Activated naive CD4-positive, alpha-beta T cell (primary cell): ENCODE results near the gene NCOA3.
"Not testable (repeated sequence)": the region's sequence is repeated elsewhere in the genome, so short reads cannot be mapped to it uniquely, and the experiment has no call there.

Experiments used
- DNase-seq, 4 experiments: peaks; one replicate each; lab custom pipeline; 2025; lab: John Stamatoyannopoulos, UW

Gene NCOA3

GRCh38 chr20:47535994-47536393 is 34.3 kb downstream of the NCOA3 start:
- no peak for DNase-seq

DNA sequence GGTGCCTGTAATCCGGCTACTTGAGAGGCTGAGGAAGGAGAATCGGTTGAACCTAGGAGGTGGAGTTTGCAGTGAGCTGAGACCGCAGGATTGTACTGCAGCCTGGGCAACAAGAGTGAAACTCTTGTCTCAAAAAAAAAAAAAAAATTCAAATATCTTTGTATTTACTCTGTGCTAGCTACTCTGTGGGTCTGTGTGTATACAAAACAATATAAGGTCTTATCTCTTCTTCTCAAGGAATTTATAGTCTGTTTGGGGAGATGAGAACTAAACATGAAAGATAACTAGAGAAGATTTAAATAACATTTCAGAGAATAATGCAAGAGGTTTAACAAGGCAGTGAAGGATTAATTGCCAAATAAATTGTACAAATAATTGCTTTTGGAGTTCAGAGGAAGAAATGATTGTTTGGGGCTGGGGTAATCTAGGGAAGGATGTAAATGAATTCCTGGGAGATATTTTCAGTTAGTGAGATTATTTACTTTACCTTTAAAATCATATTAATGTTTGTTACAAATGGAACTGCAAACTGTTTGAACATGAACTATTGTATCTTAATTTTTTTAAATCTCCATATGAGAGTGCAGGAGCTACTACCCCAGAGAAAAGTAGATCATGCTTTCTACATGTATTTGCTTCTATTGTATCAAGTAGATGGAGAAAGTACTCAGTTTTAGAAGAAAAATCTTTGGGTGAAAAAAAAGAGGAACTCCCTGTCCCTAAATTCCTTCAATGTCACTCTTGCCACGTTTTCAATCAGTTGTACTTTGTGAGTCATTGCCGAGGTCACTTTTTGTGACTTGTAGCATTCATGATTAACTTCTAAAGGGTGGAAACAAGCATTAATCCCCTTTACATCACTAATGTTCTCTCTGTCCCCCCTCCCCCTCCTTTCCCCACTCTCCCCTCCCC is 39.0 kb downstream of the NCOA3 start:
- no peak for DNase-seq

- DNase-seq: no peak
Observed at GRCh38 chr20:47541355-47541922, 39.8 kb downstream of the NCOA3 start.

DNA sequence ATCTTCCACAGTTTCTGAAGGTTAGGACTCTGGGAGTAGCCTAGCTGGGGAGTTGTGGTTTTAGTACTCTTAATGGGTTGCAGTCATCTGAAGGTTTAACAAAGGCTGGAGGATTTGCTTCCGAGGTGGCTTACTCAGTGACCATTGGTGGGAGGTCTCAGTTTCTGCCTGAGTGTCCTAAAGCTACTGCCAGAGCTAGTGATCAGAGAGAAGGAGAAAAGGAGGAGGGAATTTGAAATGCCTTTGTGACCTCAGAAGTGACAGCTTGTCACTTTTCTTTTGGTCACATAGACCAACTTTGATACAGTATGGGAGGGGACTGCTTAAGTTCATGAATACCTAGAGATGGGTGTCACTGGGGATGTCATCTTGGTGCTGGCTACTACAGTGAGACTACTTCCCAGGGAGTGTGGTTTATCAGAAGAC is 41.3 kb downstream of the NCOA3 start:
- DNase-seq: no peak

DNA sequence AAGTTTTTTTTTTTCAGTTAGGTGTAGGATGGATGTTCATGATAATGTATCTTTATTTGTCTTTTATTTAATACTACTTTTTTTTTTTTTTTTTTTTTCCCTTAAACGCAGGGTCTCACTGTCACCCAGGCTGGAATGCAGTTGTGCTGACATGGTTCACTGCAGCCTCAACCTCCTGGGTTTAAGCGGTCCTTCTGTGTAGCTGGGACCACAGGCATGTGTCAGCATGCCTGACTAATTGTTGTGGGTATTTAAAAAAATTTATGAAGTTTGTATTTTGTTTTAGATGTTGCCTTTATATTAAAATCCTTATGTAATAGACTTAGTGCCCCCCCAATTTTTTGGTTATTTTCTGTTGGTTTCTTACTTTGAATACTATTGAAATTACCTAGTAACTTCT is 42.6 kb downstream of the NCOA3 start:
- DNase-seq: no peak

DNA sequence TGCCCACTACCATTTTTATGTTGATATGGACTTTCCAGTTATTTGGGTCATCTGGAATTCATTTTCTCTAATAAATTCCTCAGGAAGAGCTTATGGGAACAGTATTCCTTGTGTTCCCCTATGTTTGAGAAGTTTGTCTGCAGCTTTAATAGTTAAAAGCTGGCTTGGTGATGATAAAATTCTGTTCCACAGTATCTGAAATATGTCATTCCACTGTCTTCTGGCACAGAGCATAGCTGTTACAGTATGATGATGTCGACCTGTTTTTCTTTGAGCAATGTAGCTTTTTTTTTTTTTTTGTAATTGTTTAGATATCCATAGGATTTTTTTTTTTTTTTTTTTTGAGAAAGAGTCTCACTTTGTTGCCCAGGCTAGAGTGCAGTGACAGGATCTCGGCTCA is 43.2 kb downstream of the NCOA3 start:
- DNase-seq: no peak

DNA sequence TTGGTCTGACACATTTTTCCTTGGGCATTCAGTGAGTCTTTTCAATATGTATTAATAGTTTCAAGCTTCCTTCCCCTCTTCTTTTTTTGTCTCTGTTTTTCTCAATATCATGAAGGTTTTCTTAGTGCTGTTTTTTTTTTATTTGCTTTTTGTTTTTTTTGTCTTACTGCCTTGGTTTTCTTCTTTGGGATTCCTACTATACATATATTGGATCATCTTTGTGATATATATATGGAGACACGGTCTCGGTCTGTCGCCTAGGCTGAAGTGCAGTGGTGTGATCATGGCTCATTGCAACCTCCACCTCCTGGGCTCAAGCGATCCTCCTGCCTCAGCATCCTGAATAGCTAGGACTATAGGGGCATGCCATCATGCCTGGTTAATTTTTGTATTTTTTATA is 43.8 kb downstream of the NCOA3 start:
- no peak for DNase-seq

GRCh38 chr20:47546184-47547033 is 44.7 kb downstream of the NCOA3 start:
- no peak for DNase-seq

DNA sequence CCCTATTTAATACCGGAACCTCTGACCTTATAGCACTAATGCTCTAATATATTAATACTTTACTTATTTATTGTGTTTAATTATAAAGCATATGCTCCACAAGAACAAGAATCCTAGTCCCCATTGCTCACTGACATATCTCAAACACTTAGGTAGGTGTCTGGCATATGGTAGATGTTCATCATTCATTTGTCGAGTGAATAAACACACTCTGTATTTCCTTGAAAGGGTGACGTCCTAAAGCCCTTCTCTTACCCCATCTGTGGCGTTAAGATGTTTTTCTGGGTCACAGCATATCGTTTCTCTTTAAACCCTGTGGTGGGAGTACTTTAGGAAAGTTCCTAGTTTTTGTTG is 45.3 kb downstream of the NCOA3 start:
- no peak for DNase-seq

DNA sequence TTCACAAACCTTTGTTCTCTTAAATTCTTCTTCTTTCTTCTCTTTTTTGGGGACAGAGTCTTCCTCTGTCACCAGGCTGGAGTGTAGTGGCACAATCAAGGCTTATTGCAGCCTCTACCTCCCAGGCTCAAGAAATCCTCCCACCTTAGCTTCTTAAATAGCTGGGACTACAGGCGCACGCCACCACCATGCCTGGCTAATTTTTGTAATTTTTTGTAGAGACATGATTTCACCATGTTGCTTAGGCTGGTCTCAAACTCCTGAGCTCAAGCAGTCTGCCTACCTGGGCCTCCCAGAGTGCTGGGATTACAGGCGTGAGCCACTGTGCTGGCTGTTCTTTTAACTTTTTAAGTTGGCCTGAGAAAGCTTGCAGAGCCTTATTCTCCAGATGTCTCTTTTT is 48.0 kb downstream of the NCOA3 start:
- no peak for DNase-seq

DNA sequence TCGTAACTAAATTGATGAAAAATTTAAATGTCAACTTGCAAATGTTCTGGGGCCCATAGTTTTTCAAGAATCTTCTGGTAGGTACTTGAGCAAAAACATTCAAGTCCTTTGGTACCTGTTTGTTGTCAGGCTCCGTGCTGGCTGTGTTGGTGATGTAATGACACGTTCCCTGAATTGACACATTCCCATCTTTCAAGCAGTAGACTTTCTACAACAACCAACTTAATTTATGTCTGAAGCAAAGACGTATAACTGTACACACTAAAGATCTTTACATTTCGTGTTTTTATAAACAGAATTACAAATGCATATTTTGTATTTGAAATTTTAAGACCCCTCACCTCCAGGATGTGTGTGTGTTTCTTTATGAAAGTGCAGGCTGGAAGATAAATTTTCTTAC is 49.5 kb downstream of the NCOA3 start:
- DNase-seq: no peak

GRCh38 chr20:47551841-47552240 is 50.2 kb downstream of the NCOA3 start:
- no peak for DNase-seq

- DNase-seq: no peak
Observed at GRCh38 chr20:47552996-47553395, 51.3 kb downstream of the NCOA3 start.

DNA sequence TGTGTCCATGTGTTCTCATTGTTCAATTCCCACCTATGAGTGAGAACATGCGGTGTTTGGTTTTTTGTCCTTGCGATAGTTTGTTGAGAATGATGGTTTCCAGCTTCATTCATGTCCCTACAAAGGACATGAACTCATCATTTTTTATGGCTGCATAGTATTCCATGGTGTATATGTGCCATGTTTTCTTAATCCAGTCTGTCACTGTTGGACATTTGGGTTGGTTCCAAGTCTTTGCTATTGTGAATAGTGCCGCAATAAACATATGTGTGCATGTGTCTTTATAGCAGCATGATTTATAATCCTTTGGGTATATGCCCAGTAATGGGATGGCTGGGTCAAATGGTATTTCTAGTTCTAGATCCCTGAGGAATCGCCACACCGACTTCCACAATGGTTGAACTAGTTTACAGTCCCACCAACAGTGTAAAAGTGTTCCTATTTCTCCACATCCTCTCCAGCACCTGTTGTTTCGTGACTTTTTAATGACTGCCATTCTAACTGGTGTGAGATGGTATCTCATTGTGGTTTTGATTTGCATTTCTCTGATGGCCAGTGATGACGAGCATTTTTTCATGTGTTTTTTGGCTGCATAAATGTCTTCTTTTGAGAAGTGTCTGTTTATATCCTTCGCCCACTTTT is 52.0 kb downstream of the NCOA3 start:
- not testable (repeated sequence) for DNase-seq

- DNase-seq: not testable (repeated sequence)
Observed at GRCh38 chr20:47554283-47554682, 52.6 kb downstream of the NCOA3 start.

GRCh38 chr20:47557218-47557617 is 55.5 kb downstream of the NCOA3 start:
- DNase-seq: no peak

GRCh38 chr20:47557791-47558190 is 56.1 kb downstream of the NCOA3 start:
- DNase-seq: no peak

- no peak for DNase-seq
Observed at GRCh38 chr20:47558295-47559066, 56.8 kb downstream of the NCOA3 start.

DNA sequence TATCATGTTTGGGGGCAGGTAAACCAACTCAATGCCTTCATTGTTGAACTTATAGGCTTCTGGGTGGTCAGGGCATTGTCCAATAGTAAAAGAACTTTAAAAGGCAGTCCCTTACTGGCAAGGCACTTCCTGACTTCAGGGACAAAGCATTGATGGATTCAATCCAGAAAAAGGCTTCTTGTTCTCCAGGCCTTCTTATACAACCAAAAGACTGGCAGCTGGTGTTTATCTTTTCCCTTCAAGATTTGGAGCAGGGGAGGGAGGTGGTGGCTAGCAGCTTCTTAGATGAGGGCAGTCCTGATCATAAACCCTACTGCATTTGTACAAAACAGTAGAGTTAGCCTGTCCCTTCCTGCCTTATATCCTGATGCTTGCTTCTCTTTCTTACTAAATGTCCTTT is 57.5 kb downstream of the NCOA3 start:
- no peak for DNase-seq

GRCh38 chr20:47561180-47561579 is 59.5 kb downstream of the NCOA3 start:
- no peak for DNase-seq
